ENCODE data around the gene GSTM3.

Gene GSTM3

GRCh38 chr1:109775398-109775797 is 34.6 kb upstream of the GSTM3 start:
- Histone ChIP-seq H3K9ac (ENCODE audit: low read length) (no peak overlapping the region), H3K9me2 (ENCODE audit: low read depth, low read length) (no peaks in the 10 kb centered on the region), H3K36me3 (ENCODE audit: insufficient read depth, low read length) (no peaks in the 10 kb centered on the region), H3K27me3 (ENCODE audit: insufficient read depth, low read length) (peaks cover 4% of the 10 kb centered on the region), H3K4me2 (ENCODE audit: low read length) (no peak overlapping the region), H4K20me1 (ENCODE audit: insufficient read depth, low read length) (no peaks in the 10 kb centered on the region), H2AFZ (ENCODE audit: low read length) (no peak overlapping the region), H3F3A (ENCODE audit: insufficient read depth, low read length) (no peaks in the 10 kb centered on the region), H3K4me3 (ENCODE audit: low read depth, low read length, poor library complexity, severe bottlenecking) (no peak overlapping the region), H3K27ac (ENCODE audit: low read depth, low read length, poor library complexity, severe bottlenecking) (no peak overlapping the region), H3K4me1 (ENCODE audit: insufficient read depth, low read length, severe bottlenecking) (no peaks in the 10 kb centered on the region), H3K9me3 (ENCODE audit: low read length) (peaks cover 1% of the 10 kb centered on the region), H3K79me2 (ENCODE audit: insufficient read depth, low read length) (no peaks in the 10 kb centered on the region)
- TF ChIP-seq CTCF (IDR thresholded peaks at IDR 0.05; ENCODE audit: low read length) = no peak
- no peak for TF ChIP-seq EZH2 (IDR thresholded peaks at IDR 0.05; ENCODE audit: borderline replicate concordance, low read length)

- no peaks in the 10 kb centered on the region for H3K36me3 ChIP-seq (ENCODE audit: insufficient read depth, low read length)
- no peak overlapping the region for H3K27ac ChIP-seq (ENCODE audit: low read depth, low read length, poor library complexity, severe bottlenecking)
- H3K9me2 ChIP-seq (ENCODE audit: low read depth, low read length) = no peaks in the 10 kb centered on the region
- H3F3A ChIP-seq (ENCODE audit: insufficient read depth, low read length) = no peaks in the 10 kb centered on the region
- H2AFZ ChIP-seq (ENCODE audit: low read length) = no peak overlapping the region
- H3K9me3 ChIP-seq (ENCODE audit: low read length) = no peaks in the 10 kb centered on the region
- no peaks in the 10 kb centered on the region for H4K20me1 ChIP-seq (ENCODE audit: insufficient read depth, low read length)
- H3K9ac ChIP-seq (ENCODE audit: low read length) = no peak overlapping the region
- H3K4me2 ChIP-seq (ENCODE audit: low read length) = no peak overlapping the region
- H3K4me3 ChIP-seq (ENCODE audit: low read depth, low read length, poor library complexity, severe bottlenecking) = no peak overlapping the region
- no peak for TF ChIP-seq CTCF (IDR thresholded peaks at IDR 0.05; ENCODE audit: low read length)
- TF ChIP-seq EZH2 (IDR thresholded peaks at IDR 0.05; ENCODE audit: borderline replicate concordance, low read length) = no peak
- H3K79me2 ChIP-seq (ENCODE audit: insufficient read depth, low read length) = no peaks in the 10 kb centered on the region
- peaks cover 6% of the 10 kb centered on the region for H3K27me3 ChIP-seq (ENCODE audit: insufficient read depth, low read length)
- H3K4me1 ChIP-seq (ENCODE audit: insufficient read depth, low read length, severe bottlenecking) = no peaks in the 10 kb centered on the region
These were observed 33.2 kb upstream of the GSTM3 start for GRCh38 chr1:109773900-109774485.

GRCh38 chr1:109773203-109773899 is 32.5 kb upstream of the GSTM3 start:
- no peaks in the 10 kb centered on the region for H3K79me2 ChIP-seq (ENCODE audit: insufficient read depth, low read length)
- no peak overlapping the region for H3K27ac ChIP-seq (ENCODE audit: low read depth, low read length, poor library complexity, severe bottlenecking)
- TF ChIP-seq EZH2 (IDR thresholded peaks at IDR 0.05; ENCODE audit: borderline replicate concordance, low read length) (no peak), CTCF (IDR thresholded peaks at IDR 0.05; ENCODE audit: low read length) (peak; percentile 83)
- no peak overlapping the region for H2AFZ ChIP-seq (ENCODE audit: low read length)
- H3K4me1 ChIP-seq (ENCODE audit: insufficient read depth, low read length, severe bottlenecking) = no peaks in the 10 kb centered on the region
- no peak overlapping the region for H3K9ac ChIP-seq (ENCODE audit: low read length)
- no peaks in the 10 kb centered on the region for H3F3A ChIP-seq (ENCODE audit: insufficient read depth, low read length)
- no peaks in the 10 kb centered on the region for H3K9me2 ChIP-seq (ENCODE audit: low read depth, low read length)
- H4K20me1 ChIP-seq (ENCODE audit: insufficient read depth, low read length) = no peaks in the 10 kb centered on the region
- H3K36me3 ChIP-seq (ENCODE audit: insufficient read depth, low read length) = no peaks in the 10 kb centered on the region
- no peak overlapping the region for H3K4me2 ChIP-seq (ENCODE audit: low read length)
- H3K27me3 ChIP-seq (ENCODE audit: insufficient read depth, low read length) = peaks cover 6% of the 10 kb centered on the region
- no peaks in the 10 kb centered on the region for H3K9me3 ChIP-seq (ENCODE audit: low read length)
- H3K4me3 ChIP-seq (ENCODE audit: low read depth, low read length, poor library complexity, severe bottlenecking) = no peak overlapping the region

Measured in OCI-LY1 (cell line).